WTC11 (cell line): Measurements from ENCODE around the gene TMPRSS6. TPM values are rescaled to one million over a fixed set of nuclear protein-coding genes. Genes with fewer than 3 reads are reported as not detected.

ENCODE experiments used
- ATAC-seq: fragments of 200-7000 bp; cut with Tn5 transposase; 2 replicates; pipeline ENCODE4 v1.10.0; 2021; ENCODE audit warnings: mild to moderate bottlenecking, moderate library complexity
- CTCF ChIA-PET: fragments of 300-600 bp; sonication (Branson Sonifier 250); formaldehyde crosslinking; loops from one replicate; lab custom pipeline; 2021; ENCODE audit warnings: antibody characterized with exemption; lab: Charles Lee
- POLR2A ChIA-PET: fragments of 350-600 bp; sonication (Branson Sonifier 250); formaldehyde crosslinking; loops from one replicate; lab custom pipeline; 2021; ENCODE audit warnings: antibody characterized with exemption; lab: Charles Lee
- DNase-seq: peaks from one replicate; pipeline ENCODE4 v3.0.0; 2021; ENCODE audit warnings: low spot score
- H3K27ac Mint-ChIP-seq: 2 replicates; pipeline ENCODE4 v1.8.0; 2021; ENCODE audit warnings: mixed read lengths
- H3K27me3 Mint-ChIP-seq: 2 replicates; pipeline ENCODE4 v1.8.0; 2021; ENCODE audit warnings: low read depth, mild to moderate bottlenecking, moderate library complexity, mixed read lengths
- H3K36me3 Mint-ChIP-seq: 2 replicates; pipeline ENCODE4 v1.8.0; 2021; ENCODE audit warnings: mixed read lengths
- H3K4me1 Mint-ChIP-seq: 2 replicates; pipeline ENCODE4 v1.8.0; 2022; ENCODE audit warnings: mixed read lengths
- H3K4me3 Mint-ChIP-seq: 2 replicates; pipeline ENCODE4 v1.8.0; 2021; ENCODE audit warnings: mild to moderate bottlenecking, moderate library complexity, mixed read lengths
- H3K9me3 Mint-ChIP-seq: 2 replicates; pipeline ENCODE4 v1.8.0; 2021; ENCODE audit warnings: mixed read lengths
- ARID4B ChIP-seq: sonication (generic); formaldehyde crosslinking; IDR thresholded peaks from 2 replicates; pipeline ENCODE4 v1.8.0; 2023; ENCODE audit warnings: missing genetic modification reagents, mild to moderate bottlenecking, borderline replicate concordance
- ATF2 ChIP-seq: sonication (generic); formaldehyde crosslinking; IDR thresholded peaks from 2 replicates; pipeline ENCODE4 v1.8.1; 2022; ENCODE audit warnings: low read depth, missing genetic modification reagents, borderline replicate concordance
- CREM ChIP-seq: sonication (generic); formaldehyde crosslinking; IDR thresholded peaks from 2 replicates; pipeline ENCODE4 v1.8.1; 2022; ENCODE audit warnings: mild to moderate bottlenecking, missing genetic modification reagents, moderate library complexity
- E2F4 ChIP-seq: sonication (generic); formaldehyde crosslinking; IDR thresholded peaks from 2 replicates; pipeline ENCODE4 v1.8.1; 2022; ENCODE audit warnings: low read depth, mild to moderate bottlenecking, moderate library complexity, missing genetic modification reagents, borderline replicate concordance
- GRHL2 ChIP-seq: fragments of 250-450 bp; sonication (Bioruptor Pico); IDR thresholded peaks from 2 replicates; pipeline ENCODE4 v1.8.0; 2022; ENCODE audit warnings: mild to moderate bottlenecking, moderate library complexity; ENCODE audit not compliant: insufficient replicate concordance, severe bottlenecking
- HMGXB4 ChIP-seq: sonication (generic); formaldehyde crosslinking; IDR thresholded peaks from 2 replicates; pipeline ENCODE4 v1.8.1; 2023; ENCODE audit warnings: mild to moderate bottlenecking, moderate library complexity, missing genetic modification reagents
- KAT7 ChIP-seq: sonication (generic); formaldehyde crosslinking; IDR thresholded peaks from 2 replicates; pipeline ENCODE4 v1.8.1; 2023; ENCODE audit warnings: missing genetic modification reagents, mild to moderate bottlenecking, borderline replicate concordance
- NFYB ChIP-seq: sonication (generic); formaldehyde crosslinking; conservative IDR thresholded peaks from 2 replicates; pipeline ENCODE4 v1.8.0; 2022; ENCODE audit warnings: low read depth, missing genetic modification reagents
- NR2C2 ChIP-seq: sonication (generic); formaldehyde crosslinking; IDR thresholded peaks from 2 replicates; pipeline ENCODE4 v1.8.0; 2022; ENCODE audit warnings: mild to moderate bottlenecking, missing genetic modification reagents
- NR3C1 ChIP-seq: sonication (generic); formaldehyde crosslinking; conservative IDR thresholded peaks from 2 replicates; pipeline ENCODE4 v1.8.1; 2023; ENCODE audit warnings: low read depth, mild to moderate bottlenecking, missing genetic modification reagents
- PREB ChIP-seq: sonication (generic); formaldehyde crosslinking; IDR thresholded peaks from 2 replicates; pipeline ENCODE4 v1.8.1; 2022; ENCODE audit warnings: mild to moderate bottlenecking, missing genetic modification reagents, moderate library complexity, borderline replicate concordance
- SMAD4 ChIP-seq: sonication (generic); formaldehyde crosslinking; IDR thresholded peaks from 2 replicates; pipeline ENCODE4 v1.8.0; 2022; ENCODE audit warnings: mild to moderate bottlenecking, missing genetic modification reagents
- TEAD1 ChIP-seq: sonication (generic); formaldehyde crosslinking; IDR thresholded peaks from 2 replicates; pipeline ENCODE4 v1.8.0; 2022; ENCODE audit warnings: mild to moderate bottlenecking, missing genetic modification reagents
- ZBTB43 ChIP-seq: sonication (generic); formaldehyde crosslinking; IDR thresholded peaks from 2 replicates; pipeline ENCODE4 v1.8.1; 2023; ENCODE audit warnings: mild to moderate bottlenecking, missing genetic modification reagents
- ZNF219 ChIP-seq: sonication (generic); formaldehyde crosslinking; IDR thresholded peaks from 2 replicates; pipeline ENCODE4 v1.8.0; 2023; ENCODE audit warnings: missing genetic modification reagents, mild to moderate bottlenecking, borderline replicate concordance
- ZNF232 ChIP-seq: sonication (generic); formaldehyde crosslinking; IDR thresholded peaks from 2 replicates; pipeline ENCODE4 v1.8.0; 2022; ENCODE audit warnings: mild to moderate bottlenecking, missing genetic modification reagents
- ZNF317 ChIP-seq: sonication (generic); formaldehyde crosslinking; IDR thresholded peaks from 2 replicates; pipeline ENCODE4 v1.8.1; 2023; ENCODE audit warnings: low read depth, mild to moderate bottlenecking, moderate library complexity, missing genetic modification reagents, borderline replicate concordance
- ZNF396 ChIP-seq: fragments of 250-450 bp; sonication (Bioruptor Pico); IDR thresholded peaks from 2 replicates; pipeline ENCODE4 v1.8.0; 2021; ENCODE audit warnings: mild to moderate bottlenecking, moderate library complexity, borderline replicate concordance
- total RNA-seq: library from RNA; stranded (reverse); gene quantifications from 3 replicates; pipeline ENCODE4 v1.2.3, GENCODE V29; 2021

TMPRSS6 gene
- total RNA-seq, 1 experiment from 2014 or later, result 0.11 TPM

- TF ChIP-seq ATF2, result no peak
- TF ChIP-seq, all 79 proteins: peak for 0
Observed at GRCh38 chr22:37048133-37048532, 61.4 kb downstream of the TMPRSS6 start (continued).

GRCh38 chr22:37047006-37047405 lies 62.5 kb downstream of the TMPRSS6 start:
- Mint-ChIP-seq H3K27me3 (peaks cover 15% of the 10 kb centered on the region), H3K9me3 (no peaks in the 10 kb centered on the region), H3K36me3 (no peaks in the 10 kb centered on the region), H3K4me1 (peaks cover 9% of the 10 kb centered on the region; the same call in 1 of the 2 replicates)
- POLR2A ChIA-PET, result no interaction called here
- TF ChIP-seq ZNF396 (CRISPR knock-in tag) (no peak), KAT7 (no peak), ZNF232 (no peak), PREB (CRISPR knock-in tag) (no peak), CREM (no peak), SMAD4 (no peak), E2F4 (CRISPR knock-in tag) (no peak), ZNF317 (CRISPR knock-in tag) (no peak), TEAD1 (CRISPR knock-in tag) (no peak), NFYB (CRISPR knock-in tag) (no peak), ZNF219 (CRISPR knock-in tag) (no peak), NR2C2 (no peak), NR3C1 (CRISPR knock-in tag) (no peak), ARID4B (CRISPR knock-in tag) (no peak)
- TF ChIP-seq, all 79 proteins: peak for 0
- no peak for ATAC-seq
- Mint-ChIP-seq H3K4me3 (no peak overlapping the region), H3K27ac (no peak overlapping the region)
- DNase-seq, result no peak
- CTCF ChIA-PET, result interaction anchor here (0.5 to 3.2 kb wide), 10 partner anchors 10 to 212 kb away, joined by 3 to 21 read pairs (median 6); partner anchors contain the start of genes IL2RB, MPST and TST

- ATAC-seq (no peak), DNase-seq (no peak)
- Mint-ChIP-seq H3K4me1 (peaks cover 9% of the 10 kb centered on the region; the same call in 1 of the 2 replicates), H3K36me3 (no peaks in the 10 kb centered on the region), H3K9me3 (no peaks in the 10 kb centered on the region), H3K27me3 (peaks cover 15% of the 10 kb centered on the region), H3K27ac (no peak overlapping the region), H3K4me3 (no peak overlapping the region)
- TF ChIP-seq ZNF317 (CRISPR knock-in tag) (no peak), ZBTB43 (no peak), HMGXB4 (CRISPR knock-in tag) (no peak), GRHL2 (CRISPR knock-in tag) (no peak)
- POLR2A ChIA-PET, result no interaction called here
- CTCF ChIA-PET, result interaction anchor here (0.5 to 3.2 kb wide), 49 partner anchors 8 to 597 kb away, joined by 3 to 21 read pairs (median 4); partner anchors contain the start of genes IL2RB, MPST and TST
Observed at GRCh38 chr22:37046589-37046988, 62.9 kb downstream of the TMPRSS6 start.
